Lower leg skin (tissue), 3 donors: ENCODE measurements around the gene PIEZO2.

Experiments
- POLR2A ChIP-seq, 2 donors: fragments of 450-650 bp; IDR thresholded peaks; one replicate each; pipeline ENCODE4 v1.6.1; 2016 to 2017; ENCODE audit warnings: antibody characterized with exemption in 2 of 2, mild to moderate bottlenecking in 1 of 2, moderate library complexity in 1 of 2
- TF ChIP-seq, protein P1 (sequence below), 3 donors: fragments of 450-650 bp; IDR thresholded peaks; one replicate each; pipeline ENCODE4 v1.5.1; 2016; ENCODE audit warnings: antibody characterized with exemption in 3 of 3, mild to moderate bottlenecking in 3 of 3, moderate library complexity in 2 of 3

DNA sequence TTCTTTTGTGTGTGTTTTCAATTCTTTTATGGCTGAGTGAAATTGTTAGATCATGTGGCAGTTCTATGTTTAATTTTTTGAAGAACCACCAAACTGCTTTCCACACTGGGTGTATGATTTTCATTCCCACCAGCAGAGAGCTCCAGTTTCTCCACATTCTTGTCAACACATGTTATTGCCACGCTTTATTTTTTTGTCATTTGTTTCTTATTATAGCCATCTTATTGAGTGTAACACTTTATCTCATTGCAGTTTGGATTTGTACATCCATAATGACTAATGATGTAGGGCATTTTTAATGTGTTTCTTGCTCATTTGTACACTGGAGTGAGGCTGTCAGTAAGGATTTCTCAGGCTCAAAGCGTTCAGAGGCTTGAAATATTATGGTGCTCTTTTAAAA lies 184.2 kb downstream of the PIEZO2 start:
- TF ChIP-seq, protein P1, sequence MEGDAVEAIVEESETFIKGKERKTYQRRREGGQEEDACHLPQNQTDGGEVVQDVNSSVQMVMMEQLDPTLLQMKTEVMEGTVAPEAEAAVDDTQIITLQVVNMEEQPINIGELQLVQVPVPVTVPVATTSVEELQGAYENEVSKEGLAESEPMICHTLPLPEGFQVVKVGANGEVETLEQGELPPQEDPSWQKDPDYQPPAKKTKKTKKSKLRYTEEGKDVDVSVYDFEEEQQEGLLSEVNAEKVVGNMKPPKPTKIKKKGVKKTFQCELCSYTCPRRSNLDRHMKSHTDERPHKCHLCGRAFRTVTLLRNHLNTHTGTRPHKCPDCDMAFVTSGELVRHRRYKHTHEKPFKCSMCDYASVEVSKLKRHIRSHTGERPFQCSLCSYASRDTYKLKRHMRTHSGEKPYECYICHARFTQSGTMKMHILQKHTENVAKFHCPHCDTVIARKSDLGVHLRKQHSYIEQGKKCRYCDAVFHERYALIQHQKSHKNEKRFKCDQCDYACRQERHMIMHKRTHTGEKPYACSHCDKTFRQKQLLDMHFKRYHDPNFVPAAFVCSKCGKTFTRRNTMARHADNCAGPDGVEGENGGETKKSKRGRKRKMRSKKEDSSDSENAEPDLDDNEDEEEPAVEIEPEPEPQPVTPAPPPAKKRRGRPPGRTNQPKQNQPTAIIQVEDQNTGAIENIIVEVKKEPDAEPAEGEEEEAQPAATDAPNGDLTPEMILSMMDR (IDR thresholded peaks at IDR 0.05): no peak
- no peak for TF ChIP-seq POLR2A (IDR thresholded peaks at IDR 0.05)
